Stimulated activated effector memory CD8-positive, alpha-beta T cell treated with anti-CD3 and anti-CD28 coated beads, Interleukin-12 subunit alpha, Interleukin-12 subunit beta, amount 100 ng/mL, for 72 hours (primary cell): ENCODE measurements around the gene ACRV1.

Experiments
- ATAC-seq: fragments of 150-1000 bp; cut with Tn5 transposase; 2 replicates; pipeline ENCODE4 v1.10.0; 2021
- DNase-seq, 2 donors: peaks; one replicate each; pipeline ENCODE4 v3.0.0; 2021 to 2022; ENCODE audit warnings: low spot score in 2 of 2
- H3K27ac Mint-ChIP-seq: one replicate; pipeline ENCODE4 v1.8.0; 2022; ENCODE audit warnings: mild to moderate bottlenecking, mixed read lengths
- H3K36me3 Mint-ChIP-seq: one replicate; pipeline ENCODE4 v1.8.0; 2022; ENCODE audit warnings: mild to moderate bottlenecking, mixed read lengths
- H3K4me1 Mint-ChIP-seq: one replicate; pipeline ENCODE4 v1.8.0; 2022; ENCODE audit warnings: mixed read lengths
- H3K4me3 Mint-ChIP-seq: one replicate; pipeline ENCODE4 v1.8.0; 2022; ENCODE audit warnings: mild to moderate bottlenecking, mixed read lengths
- H3K9me3 Mint-ChIP-seq: one replicate; pipeline ENCODE4 v1.8.0; 2022; ENCODE audit warnings: mixed read lengths

The ACRV1 gene

DNA sequence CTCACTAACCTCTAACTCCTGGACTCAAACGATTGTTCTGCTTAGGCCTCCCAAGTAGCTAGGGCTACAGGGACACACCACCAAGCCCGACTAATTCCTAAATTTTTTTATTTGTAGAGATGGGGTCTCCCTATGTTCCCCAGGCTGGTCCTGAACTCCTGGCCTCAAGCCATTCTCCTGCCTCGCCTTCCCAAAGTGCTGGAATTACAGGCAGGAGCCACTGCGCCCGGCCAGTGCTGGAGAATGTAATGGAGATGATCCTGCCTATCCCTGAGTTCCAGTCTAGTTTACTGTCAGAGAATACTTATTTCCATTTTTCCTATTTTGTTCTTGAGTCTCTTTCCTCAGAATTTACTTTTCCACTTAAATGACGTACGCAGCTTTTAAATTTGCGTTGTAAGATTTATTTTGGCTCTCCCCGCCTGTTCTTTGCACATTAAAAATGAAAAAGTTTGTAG lies 55.9 kb downstream of the ACRV1 start, which contains the start of gene CHEK1:
CHEK1 (plus strand) TSS at position 408 of the 458 bp plus-strand sequence. CDS start 1,606 bp downstream, outside the sequence.
- peaks cover 93% of the 10 kb centered on the region for H3K36me3 Mint-ChIP-seq
- H3K27ac Mint-ChIP-seq: peak within 1 kb of the TSS; percentile 99
- peak within 1 kb of the TSS; percentile 98 for H3K4me3 Mint-ChIP-seq
- DNase-seq: no peak
- peaks cover 30% of the 10 kb centered on the region for H3K4me1 Mint-ChIP-seq
- no peaks in the 10 kb centered on the region for H3K9me3 Mint-ChIP-seq
- no peak for ATAC-seq

- H3K4me3 Mint-ChIP-seq: no peak overlapping the region
- DNase-seq (no peak), ATAC-seq (no peak)
- peaks cover 30% of the 10 kb centered on the region for H3K4me1 Mint-ChIP-seq
- H3K27ac Mint-ChIP-seq: peak overlapping the region; percentile 61
- no peaks in the 10 kb centered on the region for H3K9me3 Mint-ChIP-seq
- peaks cover 93% of the 10 kb centered on the region for H3K36me3 Mint-ChIP-seq
Observed at GRCh38 chr11:125623064-125623463, 57.6 kb downstream of the ACRV1 start.

DNA sequence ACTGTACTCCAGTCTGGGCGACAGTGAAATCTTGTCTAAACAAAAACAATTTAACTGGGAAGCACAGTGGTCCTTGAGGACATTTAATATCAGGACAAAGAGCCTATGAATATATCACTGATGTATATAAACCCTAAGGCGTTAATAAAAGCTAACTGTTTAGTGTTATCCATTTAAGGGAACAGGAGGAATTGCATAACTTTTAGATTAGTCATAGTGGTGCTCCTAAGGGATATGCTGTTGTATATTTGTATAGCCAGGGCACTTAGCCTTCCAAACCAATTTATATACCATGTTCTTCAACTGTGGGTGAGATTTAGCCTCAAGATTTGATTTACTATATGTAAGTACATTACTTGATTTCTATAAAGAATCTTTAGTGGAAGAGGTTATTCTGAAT lies 58.7 kb downstream of the ACRV1 start:
- ATAC-seq: no peak
- peak overlapping the region; percentile 54 for H3K27ac Mint-ChIP-seq

More for the DNA sequence above, 58.7 kb downstream of the ACRV1 start:
- Mint-ChIP-seq H3K4me1 (peaks cover 24% of the 10 kb centered on the region), H3K36me3 (peaks cover 93% of the 10 kb centered on the region), H3K4me3 (no peak overlapping the region), H3K9me3 (no peaks in the 10 kb centered on the region)
- DNase-seq: no peak
